HS-27A (cell line): ENCODE measurements around the gene PCBD1.

Experiments
- DNase-seq: peaks from one replicate; pipeline ENCODE4 v3.0.0-alpha.2; 2012; ENCODE audit warnings: low read depth, missing footprints

Gene PCBD1

DNA sequence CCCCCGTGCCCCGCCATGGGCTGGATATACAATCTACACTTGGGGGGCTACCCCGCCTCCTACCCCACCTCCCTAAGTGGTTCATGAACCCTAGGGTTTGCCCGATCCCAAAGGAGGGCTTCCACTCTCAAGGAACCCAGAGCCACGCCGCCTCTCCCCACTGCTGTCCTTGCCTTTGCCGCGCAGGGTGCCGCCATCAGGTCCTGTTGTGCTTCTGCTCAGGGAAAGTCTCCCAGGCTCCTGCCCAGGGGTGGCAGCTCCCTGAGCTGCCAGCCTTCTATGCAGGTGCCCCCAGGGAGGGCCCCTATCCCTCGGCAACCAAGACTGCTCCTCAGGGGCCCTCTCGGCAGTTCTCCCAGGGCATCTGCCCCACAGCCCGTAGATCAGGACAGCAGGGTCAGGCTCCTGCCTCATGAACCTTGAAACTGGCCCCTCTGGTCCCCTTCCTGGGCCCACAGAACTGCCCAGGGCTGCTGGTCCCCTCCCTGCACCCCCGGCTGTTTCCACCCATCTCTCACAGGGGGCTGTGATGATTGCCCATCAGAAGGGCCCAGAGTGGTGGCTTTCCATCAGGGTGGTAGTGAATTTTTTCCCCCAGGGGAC is 13.0 kb upstream of the PCBD1 start:
- DNase-seq, result no peak

DNA sequence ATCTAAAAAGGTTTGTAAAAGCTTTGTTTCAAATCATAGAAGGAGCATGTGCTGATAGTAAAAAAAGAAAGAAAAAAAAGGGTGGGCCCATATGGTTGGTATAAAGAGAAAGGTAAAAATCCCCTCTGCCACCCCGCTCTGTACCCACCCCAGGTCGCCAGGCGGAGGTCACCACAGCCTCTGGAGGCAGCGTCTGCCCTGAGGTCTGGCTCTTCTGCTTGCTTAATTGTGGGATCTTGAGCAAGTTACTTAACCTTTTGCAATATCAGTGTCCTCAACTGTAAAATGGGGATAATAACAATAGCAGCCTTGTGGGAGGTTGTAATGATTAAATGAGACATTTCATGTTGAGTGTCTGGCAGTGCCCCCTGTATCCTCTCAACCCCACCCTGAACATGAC is 10.7 kb upstream of the PCBD1 start:
- no peak for DNase-seq

DNA sequence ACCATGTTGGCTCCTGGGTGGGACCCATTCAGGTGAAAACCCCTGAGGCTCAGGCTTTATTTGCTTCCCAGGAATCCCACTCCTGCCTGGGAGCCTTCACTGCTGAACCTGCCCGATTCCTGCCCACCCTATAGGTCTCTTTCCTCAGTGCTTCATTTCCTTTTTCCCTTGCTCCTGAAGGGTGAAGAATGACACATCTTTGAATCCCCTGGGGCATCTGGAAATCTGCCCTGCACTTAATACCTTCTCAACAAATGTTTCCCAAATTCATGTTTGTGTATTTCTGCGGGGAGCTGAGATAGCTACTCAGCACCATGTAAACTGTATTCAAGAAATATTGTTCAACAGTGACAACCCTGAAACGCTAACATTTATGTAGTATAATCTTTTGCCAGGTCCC is 10.3 kb upstream of the PCBD1 start:
- no peak for DNase-seq

DNA sequence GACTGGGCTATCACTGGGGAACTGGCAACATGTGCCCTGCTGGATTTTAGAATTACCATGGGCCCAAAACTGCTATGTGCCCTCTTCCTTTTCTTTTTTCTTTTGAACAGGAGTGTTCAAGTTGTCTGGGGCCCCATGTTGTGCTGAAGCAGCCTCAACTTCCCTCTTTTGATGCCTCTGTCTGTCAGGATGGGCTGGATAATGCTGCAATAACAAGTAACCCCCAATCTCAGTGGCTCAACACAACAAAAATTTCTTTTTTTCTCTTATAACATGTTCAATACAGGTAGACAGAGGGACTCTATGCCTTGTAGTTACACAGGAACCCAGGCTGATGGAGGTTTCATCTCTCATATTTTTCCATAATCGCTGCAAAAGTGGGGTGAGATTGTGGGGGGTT is 8.2 kb upstream of the PCBD1 start:
- DNase-seq, result no peak

DNA sequence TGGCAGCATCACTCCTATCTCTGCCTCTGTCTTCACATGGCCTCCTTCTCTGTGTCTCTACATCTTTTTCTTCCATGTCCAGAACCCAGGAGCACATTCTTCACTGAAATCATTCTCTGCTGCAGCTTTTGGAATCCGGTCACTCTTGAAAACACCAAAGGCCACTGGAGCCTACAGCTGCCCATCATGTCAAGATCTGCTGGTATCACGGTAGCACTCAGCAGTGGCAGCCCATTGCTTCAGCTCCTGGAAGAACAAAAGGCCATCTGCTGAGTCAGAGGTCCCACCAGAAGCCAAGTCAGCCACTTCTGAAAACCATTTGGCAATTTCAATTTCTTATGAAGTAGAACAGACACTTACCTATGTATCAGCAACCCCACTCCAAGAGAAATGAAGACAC is 6.1 kb upstream of the PCBD1 start:
- DNase-seq, result no peak

DNA sequence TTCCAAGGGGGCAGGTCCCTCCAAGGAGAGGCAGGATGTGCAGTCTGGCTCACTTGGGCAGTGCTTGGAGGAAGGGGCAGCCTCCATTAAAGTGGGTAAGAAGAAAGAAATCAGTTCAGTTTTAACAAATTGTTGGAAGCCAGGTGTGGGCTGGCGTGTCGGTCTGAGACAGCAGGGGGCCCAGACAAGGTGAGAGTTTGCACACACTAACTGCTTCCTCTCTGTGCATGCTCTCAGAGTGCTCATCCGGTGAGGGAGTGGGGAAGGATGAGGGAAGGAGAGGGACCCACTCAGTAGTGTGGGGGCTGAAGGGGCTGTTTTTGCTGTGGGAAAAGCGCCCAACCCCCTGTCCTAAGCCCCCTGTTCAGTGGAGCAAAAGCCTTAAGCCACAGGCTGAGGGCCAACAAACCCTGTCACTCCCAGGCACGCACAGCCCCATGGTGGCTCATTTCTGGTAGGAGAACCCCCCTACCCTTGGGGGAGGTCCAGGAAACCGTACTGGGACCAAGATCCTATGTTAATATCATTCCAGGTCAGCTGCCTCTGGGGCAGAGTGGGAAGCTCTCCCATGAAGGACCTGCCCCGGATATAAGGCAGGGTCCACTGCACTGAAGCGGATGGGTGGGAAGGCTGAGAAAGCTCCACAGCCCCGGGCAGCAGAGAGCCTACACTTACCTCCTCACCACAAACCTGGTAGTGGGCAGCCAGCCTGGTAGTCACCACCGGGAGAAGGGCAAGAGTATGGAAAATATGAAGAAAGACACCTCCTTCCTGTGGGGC is 5.1 kb upstream of the PCBD1 start:
- no peak for DNase-seq

DNA sequence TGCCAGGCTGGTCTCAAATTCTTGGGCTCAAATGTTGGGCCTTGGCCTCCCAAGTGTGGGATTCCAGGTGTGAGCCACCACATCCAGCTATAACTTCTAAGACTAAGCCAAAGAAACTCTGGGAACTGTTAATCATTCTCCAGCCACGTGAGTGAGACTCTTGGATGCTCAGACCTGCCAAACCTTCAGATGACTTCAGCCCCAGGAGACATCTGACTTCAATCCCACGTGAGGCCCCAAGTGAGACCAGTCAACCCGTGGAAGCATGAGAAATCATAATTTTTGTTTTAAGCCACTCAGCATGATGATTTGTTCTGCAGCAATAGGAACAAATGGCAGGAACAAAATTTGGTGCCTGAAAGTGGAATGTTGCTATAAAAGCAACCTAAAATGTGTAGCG is 4.3 kb upstream of the PCBD1 start:
- no peak for DNase-seq

DNA sequence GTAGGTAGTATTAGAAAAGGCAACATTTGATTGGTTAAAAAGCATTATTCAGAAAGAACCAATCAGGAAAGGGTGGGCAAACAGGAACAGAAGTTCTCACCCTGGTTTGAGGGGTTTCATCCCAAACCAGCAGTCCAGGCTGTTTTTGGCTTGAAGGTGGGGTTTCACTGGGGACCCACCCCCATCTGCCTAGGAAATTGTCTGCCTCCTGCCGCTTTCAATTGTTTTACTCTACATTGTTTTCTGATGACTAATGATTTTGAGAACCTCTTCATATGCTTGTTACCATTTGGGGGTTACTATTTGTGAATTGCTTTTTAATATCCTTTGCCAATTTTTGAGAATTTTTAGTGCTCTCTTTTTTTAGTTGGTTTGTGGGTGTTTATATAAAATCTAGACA is 3.3 kb upstream of the PCBD1 start:
- DNase-seq, result no peak

DNA sequence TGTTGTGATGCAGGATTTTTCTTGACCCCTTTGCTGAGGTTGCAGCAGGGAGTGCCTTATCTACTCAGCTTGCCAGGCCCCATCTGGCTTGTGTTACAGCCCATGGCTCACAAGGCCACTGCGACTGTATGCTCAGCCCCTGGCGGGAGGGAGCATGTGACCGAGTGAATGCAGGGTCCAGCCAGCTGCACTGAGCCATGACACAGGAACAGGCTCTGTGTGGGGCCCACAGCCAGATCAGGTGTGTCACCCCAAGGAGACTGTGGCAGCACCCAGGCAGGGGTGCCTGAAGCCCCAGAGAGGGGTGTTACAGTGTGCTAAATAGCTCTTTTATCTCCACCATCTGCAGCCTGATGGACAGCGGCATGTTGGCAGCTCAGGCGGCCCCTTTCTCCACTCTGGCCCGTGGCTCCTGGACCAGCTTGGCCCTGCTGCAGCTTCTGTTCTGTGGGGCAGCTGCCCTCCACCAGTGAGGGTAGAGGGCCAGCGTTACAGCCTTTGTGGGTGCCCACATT is 2.6 kb upstream of the PCBD1 start:
- DNase-seq, result no peak

DNA sequence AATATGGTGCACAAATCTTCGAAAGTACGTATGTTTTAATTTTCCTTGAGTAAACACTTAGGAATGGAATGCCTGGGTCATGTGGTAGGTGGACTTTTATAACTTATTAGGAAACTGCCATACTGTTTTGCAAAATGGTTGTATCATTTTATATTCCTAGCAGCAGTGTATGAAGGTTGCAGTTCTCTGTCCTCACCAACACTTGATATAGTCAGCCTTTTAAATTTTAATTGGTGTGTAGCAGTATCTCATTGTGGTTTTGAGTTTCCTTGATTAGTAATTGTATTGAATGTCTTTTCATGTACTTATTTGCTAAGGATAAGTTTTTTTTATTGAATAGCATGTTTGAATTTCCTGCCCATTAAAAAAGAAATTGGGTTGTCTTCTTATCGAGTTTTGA is 926 bp upstream of the PCBD1 start:
- no peak for DNase-seq

DNA sequence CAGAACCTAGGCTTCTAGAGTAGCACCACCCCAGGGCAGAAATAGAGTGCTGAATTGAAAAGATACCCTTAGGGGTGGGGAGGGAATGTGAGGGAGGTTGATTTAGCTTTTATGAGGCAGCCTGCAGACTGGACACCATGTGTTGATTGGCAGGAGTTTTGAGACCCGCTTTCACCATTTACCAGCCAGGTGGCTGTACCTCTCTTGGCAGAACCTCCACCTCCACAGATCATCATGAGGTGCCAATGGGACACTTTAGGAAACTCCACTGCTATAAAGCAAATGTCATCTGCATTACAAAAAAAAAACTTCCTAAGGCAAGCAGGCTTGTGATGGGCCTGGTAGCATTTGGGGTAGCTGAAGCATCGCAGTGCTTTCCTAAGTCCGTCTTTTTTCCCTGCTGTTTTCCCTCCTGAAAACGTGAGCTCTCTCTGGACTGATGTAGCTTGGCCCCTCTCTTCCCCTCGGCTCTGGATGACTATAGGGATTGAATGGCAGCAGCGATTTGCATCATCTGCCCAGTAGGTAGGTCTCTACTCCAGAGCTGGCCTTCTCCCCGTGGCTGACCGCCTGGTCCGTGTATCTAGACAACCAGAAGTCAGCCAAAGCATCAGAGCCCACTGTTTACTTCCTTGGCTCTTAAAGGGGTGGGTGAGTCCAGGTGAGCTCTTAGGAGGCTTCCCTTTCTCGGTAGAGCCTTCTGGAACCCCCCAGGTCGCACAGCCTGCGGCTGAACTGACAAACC is 1.3 kb downstream of the PCBD1 start:
- DNase-seq, result no peak

DNA sequence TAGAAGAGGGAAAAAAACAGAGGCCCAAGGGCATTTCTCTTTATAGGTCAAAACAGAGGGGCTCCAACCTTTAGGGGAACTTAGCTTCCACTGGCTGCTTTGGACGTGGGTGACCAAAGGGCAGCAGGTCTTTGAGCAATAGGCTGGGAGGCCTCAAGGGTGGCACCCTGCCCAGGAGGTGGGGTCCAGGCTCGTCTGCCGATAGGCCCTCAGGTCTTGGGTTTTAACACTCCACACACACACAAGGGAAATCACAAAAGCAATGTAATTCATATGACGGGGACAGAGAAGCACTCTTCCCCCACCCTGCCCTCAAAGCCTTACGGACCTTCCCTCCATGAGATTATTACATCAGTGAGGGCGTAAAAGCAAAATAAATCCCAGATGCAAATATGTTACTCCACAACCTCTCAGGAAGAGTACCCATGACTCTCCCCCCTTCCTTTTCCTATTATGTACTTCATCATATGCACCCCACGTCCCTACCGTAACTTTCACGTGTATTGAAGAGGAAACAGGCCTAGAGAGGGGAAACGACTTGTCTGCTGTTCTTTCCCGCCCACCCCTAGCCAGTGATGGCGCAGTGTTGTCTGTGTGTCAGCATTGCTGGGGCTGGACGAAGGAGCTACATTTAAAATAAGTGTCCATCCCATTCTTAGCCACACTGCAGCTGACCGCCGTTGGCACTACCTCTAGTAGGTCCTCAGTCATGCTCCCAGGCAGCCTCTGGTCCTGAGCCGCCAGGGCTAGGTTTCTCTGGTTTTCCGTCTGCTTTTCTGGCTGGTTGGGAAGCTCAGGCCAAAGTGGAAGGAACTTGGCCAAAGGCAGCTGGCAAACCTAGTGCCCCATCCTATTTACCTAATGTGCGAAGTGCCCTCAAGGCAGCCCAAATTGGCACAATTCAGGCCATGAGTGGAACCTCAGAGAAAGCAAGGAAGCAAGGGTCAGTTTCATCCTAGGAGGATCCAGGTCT is 2.1 kb downstream of the PCBD1 start:
- DNase-seq, result no peak

DNA sequence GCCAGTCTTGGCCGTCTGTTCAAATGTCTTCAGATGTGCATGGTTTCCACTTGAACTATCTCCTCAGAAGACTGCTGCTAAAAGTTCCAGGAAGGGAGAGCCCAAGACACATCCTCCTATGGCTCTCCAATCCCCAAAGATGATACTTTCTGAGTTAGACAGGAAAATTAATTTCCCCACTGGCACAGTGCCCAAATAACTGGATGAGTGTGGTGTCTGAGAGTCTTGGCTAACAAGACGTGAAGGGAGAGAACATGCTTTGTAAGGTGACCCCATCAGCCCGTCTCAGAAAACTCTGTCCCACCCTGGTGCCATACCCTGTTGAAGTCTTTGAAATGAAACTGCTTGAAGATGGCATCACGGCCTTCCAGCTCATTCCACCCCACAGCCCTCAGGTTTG is 2.9 kb downstream of the PCBD1 start:
- no peak for DNase-seq

DNA sequence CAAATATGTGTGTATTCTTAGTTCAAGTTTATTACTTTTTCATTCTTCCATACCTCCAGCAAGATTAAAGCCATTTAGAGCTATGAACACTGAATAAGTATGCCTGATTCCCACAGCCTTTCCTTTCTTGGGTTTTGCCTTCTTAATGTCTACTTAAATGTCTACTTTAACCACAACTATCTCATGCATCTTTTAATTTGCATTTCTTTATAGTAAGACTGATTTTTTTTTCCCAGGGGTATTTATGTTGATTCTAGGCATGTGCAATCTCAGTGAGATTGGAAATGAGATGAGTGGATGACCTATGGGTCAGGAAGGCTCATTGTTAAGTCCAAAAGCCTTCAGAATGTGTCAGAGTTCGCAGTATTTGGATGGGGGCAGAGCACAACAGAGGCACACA is 3.6 kb downstream of the PCBD1 start:
- no peak for DNase-seq

DNA sequence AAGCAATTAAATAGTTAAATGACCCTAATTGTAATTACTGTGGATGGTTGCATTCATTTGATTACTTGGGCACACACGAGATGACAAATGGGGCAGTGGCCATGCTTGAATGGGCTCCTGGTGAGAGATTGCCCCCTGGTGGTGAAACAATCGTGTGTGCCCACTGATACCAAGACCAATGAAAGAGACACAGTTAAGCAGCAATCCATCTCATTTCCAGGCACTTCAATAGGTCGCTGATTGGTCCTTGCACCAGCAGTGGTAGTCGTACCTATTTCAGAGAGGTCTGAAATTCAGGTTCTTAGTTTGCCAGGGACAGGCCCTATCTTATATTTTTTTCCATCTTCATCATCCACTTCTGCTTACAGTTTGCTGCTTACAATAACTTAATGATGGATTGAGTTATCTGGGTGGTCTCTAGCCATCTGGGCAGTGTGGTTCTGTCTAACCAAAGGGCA is 8.3 kb downstream of the PCBD1 start:
- peak; percentile 9 for DNase-seq

DNA sequence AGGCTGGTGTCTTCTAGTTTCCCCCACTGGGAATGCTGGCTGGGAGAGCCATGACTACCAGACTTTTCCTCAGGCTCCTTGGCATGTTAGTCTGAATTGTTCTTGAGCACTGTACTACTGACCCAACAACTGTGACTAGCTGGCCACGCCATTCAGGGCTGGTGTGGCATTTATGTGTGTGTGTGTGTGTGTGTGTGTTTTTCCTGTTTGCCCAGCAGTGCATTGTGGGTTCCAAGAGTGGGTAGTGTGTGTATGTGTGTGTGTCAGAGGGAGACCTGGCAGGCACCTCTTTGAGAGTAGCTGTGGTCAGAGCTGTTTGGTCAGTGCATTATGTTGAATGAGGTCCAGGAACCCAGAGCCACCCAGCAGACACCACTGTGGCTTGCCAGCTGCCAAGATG is 9.2 kb downstream of the PCBD1 start:
- DNase-seq, result no peak

DNA sequence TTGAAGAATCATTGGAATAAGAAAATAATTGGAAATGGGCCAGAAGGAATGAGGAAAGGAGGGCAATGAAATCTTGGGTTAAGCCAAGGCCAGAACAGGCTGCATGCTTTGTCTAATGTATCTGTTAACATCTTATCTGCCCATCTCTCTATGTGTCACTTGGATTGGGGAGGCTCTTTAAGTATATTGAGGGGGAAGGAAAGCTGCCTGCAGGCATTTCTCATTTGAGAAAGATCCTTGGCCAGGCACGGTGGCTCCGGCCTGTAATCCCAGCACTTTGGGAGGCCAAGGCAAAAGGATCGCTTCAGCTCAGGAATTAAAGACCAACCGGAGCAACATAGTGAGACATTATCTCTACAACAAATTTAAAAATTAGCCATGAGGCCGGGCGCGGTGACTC is 14.3 kb downstream of the PCBD1 start:
- DNase-seq, result no peak

DNA sequence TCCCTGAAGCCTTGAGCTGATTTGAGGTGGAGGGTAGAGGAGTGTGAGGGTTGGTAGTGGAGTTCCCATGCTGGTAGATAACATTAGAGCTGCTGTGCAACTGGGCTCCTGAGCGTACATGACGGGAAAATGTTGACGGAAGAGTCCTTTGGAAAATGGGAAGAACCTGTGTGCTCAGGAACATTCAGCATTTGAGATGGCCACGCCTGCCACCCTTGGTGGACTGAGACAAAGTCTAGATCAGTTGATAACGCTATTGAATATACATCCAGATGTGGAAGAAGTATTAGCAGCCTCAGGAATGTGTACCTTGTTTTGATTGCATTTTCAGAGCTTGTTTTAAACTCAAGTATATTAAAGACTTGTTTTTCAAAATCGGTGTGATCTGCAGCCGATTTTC is 16.1 kb downstream of the PCBD1 start:
- DNase-seq, result no peak

DNA sequence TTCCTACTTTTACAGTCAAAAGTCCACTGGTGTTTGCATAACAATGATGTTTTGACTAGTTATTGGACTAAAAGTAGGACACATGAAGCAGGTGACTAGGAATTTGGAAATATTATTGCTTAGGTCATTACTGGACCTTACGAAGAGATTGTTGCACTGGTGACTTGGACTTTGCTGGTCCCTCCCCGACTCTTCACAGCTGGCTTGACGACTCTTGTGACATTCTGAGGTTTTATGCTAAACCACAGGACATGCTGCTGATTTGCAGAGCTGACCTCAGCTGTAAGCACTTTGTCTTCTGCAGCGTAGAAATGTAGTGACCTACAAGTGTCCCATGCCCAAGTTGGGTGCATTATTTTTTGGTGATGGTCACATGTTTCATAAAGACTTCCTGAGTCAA is 21.9 kb downstream of the PCBD1 start:
- DNase-seq, result no peak

DNA sequence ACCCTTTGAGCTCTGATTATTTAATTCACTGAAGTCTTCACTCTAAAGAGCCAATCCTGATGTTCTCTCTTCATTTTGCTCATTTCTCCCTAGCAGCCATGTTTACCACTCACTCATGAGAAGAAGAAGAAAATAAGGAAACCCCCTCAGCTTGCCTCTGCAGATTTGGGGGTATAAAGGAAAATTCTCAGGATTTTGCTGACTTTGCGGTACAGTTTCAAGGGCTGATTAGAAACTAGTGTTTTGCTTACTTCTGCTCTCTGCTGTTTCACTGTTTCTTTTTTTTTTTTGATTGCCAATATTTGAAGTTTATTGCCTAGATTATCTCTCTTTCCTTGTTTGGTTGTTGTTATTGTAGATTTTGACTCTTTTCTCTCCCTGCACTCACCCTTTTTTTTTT is 23.4 kb downstream of the PCBD1 start:
- no peak for DNase-seq

DNA sequence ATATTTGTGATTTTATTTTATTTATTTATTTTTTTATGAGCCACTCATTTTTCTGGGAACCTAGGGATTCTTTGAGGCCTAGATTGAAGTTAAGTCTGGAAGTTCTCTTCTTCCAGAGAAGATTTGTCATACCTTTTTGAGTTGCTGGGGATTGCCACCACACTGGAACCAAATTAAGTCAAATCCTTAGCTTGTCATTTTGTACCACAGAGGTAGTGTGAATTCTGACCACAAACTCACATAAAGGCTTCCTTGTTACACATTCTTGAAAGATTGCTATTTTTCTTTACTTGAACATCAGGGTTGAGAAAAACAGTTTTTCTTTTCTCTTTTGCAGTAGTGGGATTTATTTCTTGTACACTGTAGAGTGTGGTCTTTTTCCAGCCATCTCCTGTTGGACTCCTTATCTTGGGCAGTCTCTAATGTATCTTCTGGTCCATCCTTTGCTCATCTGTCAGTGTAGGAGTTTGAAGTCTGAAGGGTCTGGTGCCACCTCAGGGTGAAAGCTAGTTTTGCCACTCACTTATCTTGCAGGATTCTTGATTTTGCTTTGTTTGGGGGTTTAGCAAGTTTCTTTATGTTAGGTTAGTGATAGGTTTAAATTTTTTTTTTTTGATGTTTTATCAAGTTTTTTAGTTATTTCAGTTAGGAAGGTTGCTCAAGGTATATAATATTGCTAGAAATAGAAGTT is 24.8 kb downstream of the PCBD1 start:
- no peak for DNase-seq
